Forelimb muscle (tissue), 1 donor: ENCODE results near the gene RBM12. TPM values are rescaled to one million over a fixed set of nuclear protein-coding genes. Genes with fewer than 3 reads are reported as not detected.

Source experiments
- DNase-seq: peaks from one replicate; pipeline ENCODE4 v3.0.0-alpha.2; 2013; ENCODE audit warnings: low read depth
- polyA plus RNA-seq: library from polyadenylated mRNA; unstranded; fragments of 120-200 nt; gene quantifications from one replicate; pipeline ENCODE4 v1.2.1, GENCODE V29; 2013; ENCODE audit not compliant: insufficient read length

RBM12 gene
- polyA plus RNA-seq, 1 donor: 47.4 TPM

- no peak for DNase-seq
These were observed 10.8 kb downstream of the RBM12 start for GRCh38 chr20:35653893-35654292.

DNA sequence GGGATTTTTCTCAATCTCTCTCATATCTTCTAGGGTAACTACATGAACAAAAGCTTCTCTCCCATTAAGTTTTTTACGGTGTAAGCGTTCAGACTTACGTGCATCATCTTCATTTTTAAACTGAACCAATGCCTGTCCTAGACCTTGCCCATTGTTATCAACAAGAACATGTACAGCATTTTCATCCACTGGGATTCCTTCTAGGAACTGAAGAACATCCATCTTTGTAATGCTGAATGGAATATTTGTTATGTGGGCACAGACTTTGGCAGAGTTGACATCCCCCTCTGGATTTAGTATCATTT is 11.3 kb downstream of the RBM12 start:
- DNase-seq: no peak

DNA sequence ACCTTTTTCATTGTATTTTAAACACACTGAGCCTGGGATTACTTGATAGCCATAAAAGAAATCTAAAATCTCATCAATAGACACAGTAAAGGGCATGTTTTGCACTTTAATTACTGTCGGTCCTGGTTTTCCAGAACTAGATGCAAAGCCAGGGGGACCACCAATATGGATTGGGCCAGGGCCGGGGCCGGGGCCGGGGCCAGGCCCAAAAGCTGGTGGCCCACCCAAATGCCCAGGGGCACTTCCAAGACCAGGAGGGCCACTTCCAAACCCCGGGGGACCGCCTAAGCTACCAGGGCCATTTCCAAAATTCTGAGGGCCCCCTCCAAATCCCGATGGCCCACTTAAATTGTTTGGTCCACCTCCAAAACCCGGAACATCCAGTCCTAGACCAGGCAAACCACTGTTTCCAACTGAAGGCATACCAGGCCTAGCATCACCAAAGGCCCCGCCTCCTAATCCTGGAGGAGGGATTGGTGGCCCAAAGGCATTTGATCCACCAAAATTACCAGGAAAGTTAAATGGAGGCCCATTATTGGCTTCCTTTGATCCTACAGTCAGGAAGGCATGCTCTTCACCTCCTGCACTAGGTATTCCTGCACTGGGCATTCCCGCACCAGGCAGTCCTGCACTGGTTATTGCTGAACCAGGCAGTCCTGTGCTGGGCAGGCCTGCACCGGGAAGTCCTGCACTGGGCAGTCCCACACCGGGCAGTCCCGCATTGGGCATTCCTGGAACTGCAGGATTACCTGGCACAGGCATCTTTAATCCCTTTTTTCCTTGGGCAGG is 11.9 kb downstream of the RBM12 start:
- no peak for DNase-seq

- DNase-seq: no peak
These were observed 12.7 kb downstream of the RBM12 start for GRCh38 chr20:35651958-35652357.

DNA sequence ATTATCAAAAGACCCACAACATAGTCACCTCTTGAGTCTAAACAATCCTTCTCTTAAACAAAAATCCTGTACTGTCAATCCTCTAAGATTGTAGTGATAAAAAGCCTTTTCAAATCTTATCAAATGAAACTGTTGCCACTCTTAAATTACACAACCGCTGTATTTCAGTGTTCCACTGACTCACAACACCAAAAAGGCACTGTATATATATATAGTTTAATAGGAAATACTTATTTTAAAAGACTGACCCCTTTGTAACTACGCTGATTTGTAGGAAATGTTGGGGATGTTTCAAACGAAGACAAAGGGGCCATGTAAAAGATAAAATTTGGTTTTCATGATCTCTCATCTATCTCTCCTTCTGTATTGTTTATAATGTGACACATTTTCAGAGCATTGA is 14.1 kb downstream of the RBM12 start:
- no peak for DNase-seq

DNA sequence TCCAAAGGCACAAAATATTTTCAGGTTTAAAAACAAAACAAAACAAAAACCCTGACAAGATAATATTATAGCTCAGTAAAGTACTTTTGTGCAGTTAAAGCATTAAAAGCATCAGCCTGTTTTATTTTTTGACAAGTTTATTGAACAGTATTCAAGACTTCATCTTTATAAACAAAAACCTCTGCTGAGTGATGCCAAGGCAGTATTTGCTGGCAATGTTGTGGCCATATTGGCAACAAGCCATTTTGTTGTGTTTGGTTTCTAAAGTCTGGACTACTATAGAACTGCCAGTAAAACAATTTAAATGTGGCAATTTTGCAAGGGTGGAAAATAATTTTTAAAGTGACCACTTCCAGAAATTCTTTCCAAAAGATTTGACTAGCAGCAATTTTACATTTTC is 15.9 kb downstream of the RBM12 start:
- no peak for DNase-seq

GRCh38 chr20:35644806-35645205 is 19.9 kb downstream of the RBM12 start:
- no peak for DNase-seq

- DNase-seq: no peak
These were observed 21.7 kb downstream of the RBM12 start for GRCh38 chr20:35643045-35643444.

GRCh38 chr20:35641743-35642142 is 23.0 kb downstream of the RBM12 start:
- DNase-seq: no peak

- DNase-seq: no peak
These were observed 24.0 kb downstream of the RBM12 start for GRCh38 chr20:35640724-35641123.

GRCh38 chr20:35638751-35639150 is 25.9 kb downstream of the RBM12 start:
- DNase-seq: no peak

DNA sequence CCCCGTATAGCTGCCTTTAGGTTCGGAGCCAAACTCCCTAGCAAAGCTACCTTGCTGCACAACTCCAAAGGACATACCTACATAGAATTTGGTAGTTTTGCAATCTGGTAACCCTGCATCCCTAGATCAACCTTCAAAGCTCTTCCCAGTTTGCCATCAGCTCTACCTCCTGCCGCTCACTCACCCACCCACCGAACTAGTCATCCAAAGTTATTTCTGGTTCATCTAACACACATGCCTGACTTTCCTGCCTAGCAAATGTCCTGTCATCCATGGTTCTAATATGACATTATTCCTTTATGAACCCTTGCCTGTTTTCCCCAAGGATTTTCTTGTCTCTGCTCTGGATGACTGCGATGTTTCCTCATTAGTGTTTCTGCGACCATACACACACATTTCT is 27.4 kb downstream of the RBM12 start:
- no peak for DNase-seq

DNA sequence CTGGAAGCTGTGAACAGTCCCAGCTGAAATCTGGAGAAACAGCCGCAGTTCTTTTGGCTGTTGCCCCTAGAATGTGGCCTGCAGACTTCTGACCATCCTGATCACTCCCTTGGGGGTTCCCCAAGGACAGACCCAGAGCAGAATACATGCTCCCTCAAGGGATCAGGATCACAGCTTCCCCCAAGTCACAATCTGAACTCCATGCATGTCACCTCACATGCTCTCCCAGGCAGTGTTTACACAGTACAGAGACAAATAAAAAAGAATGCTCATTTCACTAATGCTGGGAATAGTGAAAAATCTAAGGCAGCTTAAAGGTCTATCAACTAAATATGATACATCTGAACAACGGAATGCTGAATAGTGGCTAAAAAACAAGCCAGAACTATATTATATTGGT is 28.6 kb downstream of the RBM12 start:
- no peak for DNase-seq

GRCh38 chr20:35635652-35636051 is 29.0 kb downstream of the RBM12 start:
- DNase-seq: no peak

GRCh38 chr20:35632539-35633115 is 32.1 kb downstream of the RBM12 start:
- no peak for DNase-seq

GRCh38 chr20:35630636-35631035 is 34.1 kb downstream of the RBM12 start:
- no peak for DNase-seq

- no peak for DNase-seq
These were observed 35.1 kb downstream of the RBM12 start for GRCh38 chr20:35629427-35630145.

- DNase-seq: no peak
These were observed 37.6 kb downstream of the RBM12 start for GRCh38 chr20:35627121-35627520.

- DNase-seq: no peak
These were observed 38.2 kb downstream of the RBM12 start for GRCh38 chr20:35626386-35627001.

GRCh38 chr20:35625584-35626385 is 38.9 kb downstream of the RBM12 start:
- DNase-seq: no peak

DNA sequence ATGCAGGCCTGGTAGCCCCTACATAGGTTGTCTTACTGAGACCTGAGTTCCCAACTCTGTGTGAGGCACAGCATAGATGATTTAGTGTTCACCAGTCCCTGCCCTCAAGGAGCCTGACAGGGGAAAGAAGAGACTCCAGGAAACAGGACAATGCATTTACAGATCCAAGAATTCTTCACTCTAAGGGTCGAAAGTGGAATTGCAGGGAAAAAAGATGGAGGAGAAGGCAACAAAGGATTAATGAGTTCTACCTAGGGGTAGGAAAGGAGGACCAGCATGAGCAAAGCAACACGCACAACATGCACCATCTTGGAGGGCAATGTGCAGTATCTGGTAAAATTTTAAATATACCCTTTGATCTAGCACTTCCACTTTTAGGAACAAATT is 43.1 kb downstream of the RBM12 start:
- DNase-seq: no peak
